ENCODE results near the gene COL9A2. TPM values are rescaled to one million over a fixed set of nuclear protein-coding genes. Genes with fewer than 3 reads are reported as not detected.
A peak's percentile ranks its signal among the peaks of the same experiment; 100 is the strongest.
"Not testable (repeated sequence)": the region's sequence is repeated elsewhere in the genome, so short reads cannot be mapped to it uniquely, and the experiment has no call there.

Gene COL9A2
- 1.3 TPM for total RNA-seq
- long read RNA-seq, partial matches to known transcripts, result 0 of 2 reads
- long read RNA-seq, other reads (novel, unspliced or antisense), result 2 of 2 reads

DNA sequence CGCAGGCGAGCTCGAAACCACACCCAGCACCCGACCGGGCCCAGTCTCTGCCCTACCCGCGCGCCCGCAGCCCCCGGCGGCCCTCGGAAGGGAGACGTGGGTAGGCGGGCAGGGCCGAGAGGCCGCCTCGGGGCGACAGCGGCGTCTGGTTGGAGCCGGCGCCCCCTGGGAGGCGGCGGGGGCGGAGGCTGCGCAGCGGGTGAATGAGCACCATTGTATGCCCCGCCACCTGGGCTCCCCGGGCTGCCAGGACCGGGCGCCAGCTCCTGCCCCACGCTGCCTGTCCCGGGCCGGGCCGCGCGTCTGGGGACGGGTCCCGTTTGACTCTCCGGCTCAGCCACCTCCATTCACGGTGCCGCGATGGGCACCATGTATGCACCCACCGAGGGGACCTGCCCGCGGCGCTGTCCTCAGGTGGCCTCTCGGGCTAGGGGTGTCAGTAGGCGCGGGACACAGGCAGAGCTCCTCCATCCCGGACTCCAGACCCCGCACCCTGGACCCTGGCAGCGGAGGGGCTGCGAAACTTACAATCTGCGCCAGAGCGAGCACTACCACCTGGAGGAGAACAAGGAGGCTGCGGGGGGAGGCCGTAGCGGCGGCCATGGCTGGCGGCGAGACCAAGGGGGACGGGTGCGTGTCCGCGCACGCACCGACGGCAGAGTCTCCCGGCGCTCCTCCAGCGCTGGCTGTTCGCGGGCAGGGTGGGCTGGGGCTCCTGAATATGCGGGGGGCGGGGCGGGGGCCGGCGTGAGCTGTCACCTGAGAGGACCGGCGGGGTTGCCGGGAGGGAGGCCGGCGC, at the start of gene COL9A2:
COL9A2 (minus strand) TSS at position 692 of the 799 bp plus-strand sequence; CDS start at position 603, 89 bp downstream.
- DNase-seq (ENCODE audit: low spot score), result no peak
- intact Hi-C loops (cut with DNase I), result loop anchor here (5.0 kb wide), 1 partner anchor 154 kb away; the partner anchor contains the start of gene RLF

- no peak for DNase-seq (ENCODE audit: low spot score)
- intact Hi-C loops (cut with DNase I), result no loop called here
Measured at GRCh38 chr1:40363721-40364120, 46.6 kb upstream of the COL9A2 start.

- intact Hi-C loops (cut with DNase I), result no loop called here
- DNase-seq (ENCODE audit: low spot score), result no peak
Measured at GRCh38 chr1:40362699-40363098, 45.6 kb upstream of the COL9A2 start.

GRCh38 chr1:40362199-40362598, 45.1 kb upstream of the COL9A2 start:
- intact Hi-C loops (cut with DNase I), result no loop called here
- no peak for DNase-seq (ENCODE audit: low spot score)

DNA sequence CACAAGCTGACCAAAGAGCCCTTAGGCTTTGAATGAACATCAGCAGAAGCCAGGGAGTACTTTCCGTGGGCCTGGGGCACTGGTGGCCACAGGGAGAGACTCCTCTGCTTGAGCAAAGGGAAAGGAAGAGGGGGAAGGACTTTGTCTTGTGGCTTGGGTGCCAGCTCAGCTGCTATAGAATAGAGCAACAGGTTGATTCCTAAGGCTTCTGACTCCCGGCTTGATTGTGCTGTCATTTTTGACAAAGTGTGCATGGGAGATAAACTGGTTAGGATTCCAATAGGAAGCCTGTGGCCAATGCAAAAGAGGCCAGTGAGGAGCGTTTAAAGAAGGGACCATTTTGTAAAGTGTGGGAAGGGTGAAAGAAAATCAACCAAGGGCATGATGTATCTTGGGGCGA, 44.6 kb upstream of the COL9A2 start:
- intact Hi-C loops (cut with DNase I), result no loop called here
- DNase-seq (ENCODE audit: low spot score), result no peak

DNA sequence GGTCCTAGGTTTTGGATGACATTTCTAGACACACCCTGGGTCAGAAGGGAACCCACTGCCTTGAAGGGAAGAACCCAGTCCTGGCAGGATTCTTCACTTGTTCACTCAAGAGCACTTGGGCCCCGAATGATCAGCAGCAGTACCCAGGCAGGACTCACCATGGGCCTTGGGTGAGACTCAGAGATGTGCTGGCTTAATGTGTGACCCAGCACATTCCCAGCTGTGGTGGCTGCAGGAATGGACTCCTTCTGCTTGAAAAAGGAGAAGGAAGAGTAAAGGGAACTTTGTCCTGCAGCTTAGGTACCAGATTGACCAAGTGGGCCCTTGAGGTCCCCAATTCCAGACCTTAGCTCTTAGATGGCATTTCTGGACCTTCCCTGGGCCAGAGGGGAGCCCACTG, 44.1 kb upstream of the COL9A2 start:
- intact Hi-C loops (cut with DNase I), result no loop called here
- no peak for DNase-seq (ENCODE audit: low spot score)

GRCh38 chr1:40360631-40361030, 43.5 kb upstream of the COL9A2 start:
- intact Hi-C loops (cut with DNase I), result no loop called here
- DNase-seq (ENCODE audit: low spot score), result no peak

- intact Hi-C loops (cut with DNase I), result no loop called here
- no peak for DNase-seq (ENCODE audit: low spot score)
Measured at GRCh38 chr1:40357625-40358024, 40.5 kb upstream of the COL9A2 start.

- DNase-seq (ENCODE audit: low spot score), result no peak
- intact Hi-C loops (cut with DNase I), result no loop called here
Measured at GRCh38 chr1:40353082-40353481, 36.0 kb upstream of the COL9A2 start.

DNA sequence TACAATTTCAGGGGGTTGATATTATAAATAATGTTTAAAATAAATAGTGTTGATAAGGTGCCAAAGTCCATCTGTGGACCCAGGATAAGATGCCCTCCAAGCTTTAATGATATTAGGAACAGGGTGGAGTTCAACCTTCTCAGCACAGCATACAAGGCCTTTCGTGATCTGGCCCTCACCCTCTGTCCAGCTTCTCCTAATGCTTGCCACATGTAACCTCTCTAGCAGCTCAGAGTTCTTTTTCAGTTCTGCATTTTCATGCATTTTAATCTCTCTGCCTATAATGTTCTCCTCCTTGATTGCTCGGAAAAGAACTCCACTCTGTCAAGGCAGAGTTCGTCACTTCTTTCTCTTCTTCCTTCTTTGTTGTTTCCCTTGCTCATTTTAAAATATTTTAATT, 35.0 kb upstream of the COL9A2 start:
- intact Hi-C loops (cut with DNase I), result no loop called here
- no peak for DNase-seq (ENCODE audit: low spot score)

DNA sequence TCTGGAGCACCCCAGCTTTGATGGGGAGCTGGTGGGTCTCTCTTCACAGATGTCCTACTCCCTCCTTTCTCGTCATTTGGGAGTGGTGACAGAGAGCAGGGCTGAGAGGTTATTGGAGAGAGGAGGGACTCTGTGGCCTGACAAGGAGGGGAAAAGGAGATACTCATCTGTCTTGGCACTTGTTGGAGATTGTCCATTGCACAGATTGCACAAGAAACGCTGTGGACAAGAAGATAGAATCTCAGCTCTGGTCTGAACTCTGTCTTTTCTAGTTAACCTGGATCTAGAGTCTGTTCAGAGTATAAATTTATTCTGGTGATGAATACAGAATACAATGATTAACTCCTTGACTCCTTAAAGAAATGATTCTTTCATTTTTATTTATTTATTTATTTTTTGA, 34.0 kb upstream of the COL9A2 start:
- DNase-seq (ENCODE audit: low spot score), result no peak
- intact Hi-C loops (cut with DNase I), result no loop called here

DNA sequence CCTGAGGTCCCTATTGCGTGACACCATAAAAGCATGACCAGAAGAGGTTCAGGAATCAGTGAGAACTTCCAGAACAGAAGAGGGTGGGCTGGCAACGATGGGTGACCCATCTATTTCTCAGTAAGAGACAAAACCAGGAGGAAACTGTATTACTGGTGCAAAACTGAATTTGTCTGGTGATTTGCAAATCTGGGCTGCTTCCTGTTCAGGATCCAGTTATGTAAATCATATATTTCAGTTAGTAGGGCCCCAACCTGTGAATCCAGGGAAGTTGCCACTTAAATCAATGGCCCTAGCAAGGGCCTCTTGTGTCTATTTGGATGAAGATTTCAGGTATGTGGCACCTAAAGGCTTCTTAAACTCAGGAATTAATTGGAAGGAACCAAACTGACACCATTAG, 33.3 kb upstream of the COL9A2 start:
- DNase-seq (ENCODE audit: low spot score), result no peak
- intact Hi-C loops (cut with DNase I), result no loop called here

GRCh38 chr1:40344597-40344996, 27.5 kb upstream of the COL9A2 start:
- intact Hi-C loops (cut with DNase I), result no loop called here
- DNase-seq (ENCODE audit: low spot score), result no peak

DNA sequence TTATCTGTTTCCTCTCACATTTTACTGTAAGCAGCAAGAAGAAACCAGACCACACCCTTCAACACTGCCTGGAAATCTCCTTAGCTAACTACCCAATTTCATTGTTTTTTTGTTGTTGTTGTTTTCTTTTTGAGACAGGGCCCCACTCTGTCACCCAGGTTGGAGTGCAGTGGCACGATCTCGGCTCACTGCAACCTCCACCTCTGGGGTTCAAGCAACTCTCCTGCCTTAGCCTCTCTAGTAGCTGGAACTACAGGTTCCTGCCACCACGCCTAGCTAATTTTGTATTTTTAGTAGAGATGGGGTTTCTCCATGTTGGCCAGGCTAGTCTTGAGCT, 25.3 kb upstream of the COL9A2 start:
- intact Hi-C loops (cut with DNase I); DNase-seq (ENCODE audit: low spot score): not testable (repeated sequence)

- no peak for DNase-seq (ENCODE audit: low spot score)
- intact Hi-C loops (cut with DNase I), result no loop called here
Measured at GRCh38 chr1:40341491-40342380, 24.6 kb upstream of the COL9A2 start.

GRCh38 chr1:40339420-40340323, 22.6 kb upstream of the COL9A2 start:
- no peak for DNase-seq (ENCODE audit: low spot score)
- intact Hi-C loops (cut with DNase I), result loop anchor here (2.0 to 10.0 kb wide), 3 partner anchors 65 to 255 kb away; no protein-coding TSS in a partner anchor

- DNase-seq (ENCODE audit: low spot score), result peak; percentile 90
- intact Hi-C loops (cut with DNase I), result loop anchor here (2.0 to 10.0 kb wide), 3 partner anchors 66 to 254 kb away; no protein-coding TSS in a partner anchor
Measured at GRCh38 chr1:40338745-40339419, 21.8 kb upstream of the COL9A2 start.

DNA sequence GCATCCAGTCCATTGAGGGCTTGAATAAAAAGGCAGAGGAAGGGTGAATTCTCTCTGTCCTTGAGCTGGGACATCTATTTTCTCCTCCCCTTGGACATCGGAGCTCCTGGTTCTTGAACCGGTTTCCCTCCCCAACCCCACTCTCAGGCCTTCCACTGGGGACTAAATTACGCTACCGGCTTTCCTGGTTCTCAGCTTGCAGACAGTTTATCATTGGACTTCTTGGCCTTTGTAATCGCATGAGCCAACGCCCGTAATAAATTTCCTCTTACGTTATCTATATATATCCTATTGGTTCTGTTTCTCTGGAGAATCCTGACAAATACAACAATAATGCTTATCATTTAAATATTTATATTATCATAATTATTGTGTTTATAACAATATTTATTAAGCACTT, 20.4 kb upstream of the COL9A2 start:
- DNase-seq (ENCODE audit: low spot score), result no peak
- intact Hi-C loops (cut with DNase I), result loop anchor here (10.0 kb wide), 1 partner anchor 67 kb away; no protein-coding TSS in a partner anchor

GRCh38 chr1:40332695-40333094, 15.6 kb upstream of the COL9A2 start:
- intact Hi-C loops (cut with DNase I), result loop anchor here (10.0 kb wide), 1 partner anchor 72 kb away; no protein-coding TSS in a partner anchor

More at GRCh38 chr1:40332695-40333094, 15.6 kb upstream of the COL9A2 start:
- no peak for DNase-seq (ENCODE audit: low spot score)

All from cardiac septum (tissue), 1 donor.